ENCODE measurements around the gene SLC25A36. TPM values are rescaled to one million over a fixed set of nuclear protein-coding genes. Genes with fewer than 3 reads are reported as not detected.
A peak's percentile ranks its signal among the peaks of the same experiment; 100 is the strongest.

The SLC25A36 gene
- total and polyA plus RNA-seq, 2 experiments from 2014 or later: 45.1 to 61.5 TPM

- DNase-seq: no peak
- Histone ChIP-seq H3K4me3 (no peak overlapping the region), H3K36me3 (ENCODE audit: low read depth) (no peaks in the 10 kb centered on the region), H2AFZ (no peak overlapping the region), H4K20me1 (ENCODE audit: insufficient read depth) (no peaks in the 10 kb centered on the region), H3F3A (ENCODE audit: insufficient read depth) (peaks cover 9% of the 10 kb centered on the region), H3K27ac (no peak overlapping the region), H3K4me2 (ENCODE audit: unreplicated experiment) (no peak overlapping the region), H3K9me3 (ENCODE audit: low read depth) (no peaks in the 10 kb centered on the region), H3K4me1 (ENCODE audit: insufficient read depth) (peaks cover 10% of the 10 kb centered on the region), H3K9ac (no peak overlapping the region), H3K79me2 (ENCODE audit: insufficient read depth) (no peaks in the 10 kb centered on the region), H3K9me2 (ENCODE audit: insufficient read depth) (no peaks in the 10 kb centered on the region), H3K27me3 (replicated peaks; ENCODE audit: insufficient read depth) (peaks cover 14% of the 10 kb centered on the region)
- WGBS, 2 experiments (ENCODE audit: low coverage in 1 of 2, low lambda C conversion rate in 2 of 2, missing lambda C conversion rate in 2 of 2): 14 to 16% methylated on average over 3 of the region's 3 CpGs
- in situ Hi-C loops (cut with MboI): no loop called here
- TF ChIP-seq EZH2 (IDR thresholded peaks at IDR 0.05; ENCODE audit: insufficient read depth, poor library complexity, severe bottlenecking) (no peak), EZH2phosphoT487 (IDR thresholded peaks at IDR 0.05; ENCODE audit: insufficient read depth, low read depth) (no peak)
Observed at GRCh38 chr3:140927279-140928069, 14.2 kb upstream of the SLC25A36 start.

- 35 to 48% methylated on average over 1 of the region's 1 CpG for WGBS, 2 experiments (ENCODE audit: low coverage in 1 of 2, low lambda C conversion rate in 2 of 2, missing lambda C conversion rate in 2 of 2)
- Histone ChIP-seq H3K9me2 (ENCODE audit: insufficient read depth) (no peaks in the 10 kb centered on the region), H2AFZ (no peak overlapping the region), H3K4me3 (no peak overlapping the region), H3K27me3 (replicated peaks; ENCODE audit: insufficient read depth) (peaks cover 14% of the 10 kb centered on the region), H4K20me1 (ENCODE audit: insufficient read depth) (no peaks in the 10 kb centered on the region), H3F3A (ENCODE audit: insufficient read depth) (peaks cover 9% of the 10 kb centered on the region), H3K4me2 (ENCODE audit: unreplicated experiment) (no peak overlapping the region), H3K27ac (no peak overlapping the region), H3K9me3 (ENCODE audit: low read depth) (no peaks in the 10 kb centered on the region), H3K9ac (no peak overlapping the region), H3K36me3 (ENCODE audit: low read depth) (no peaks in the 10 kb centered on the region), H3K4me1 (ENCODE audit: insufficient read depth) (peaks cover 10% of the 10 kb centered on the region), H3K79me2 (ENCODE audit: insufficient read depth) (no peaks in the 10 kb centered on the region)
- no peak for DNase-seq
- in situ Hi-C loops (cut with MboI): no loop called here
- TF ChIP-seq EZH2 (IDR thresholded peaks at IDR 0.05; ENCODE audit: insufficient read depth, poor library complexity, severe bottlenecking) (no peak), EZH2phosphoT487 (IDR thresholded peaks at IDR 0.05; ENCODE audit: insufficient read depth, low read depth) (no peak)
Observed at GRCh38 chr3:140929446-140929845, 12.2 kb upstream of the SLC25A36 start.

- H4K20me1 ChIP-seq (ENCODE audit: insufficient read depth): no peaks in the 10 kb centered on the region
- TF ChIP-seq EZH2phosphoT487 (IDR thresholded peaks at IDR 0.05; ENCODE audit: insufficient read depth, low read depth) (no peak), EZH2 (IDR thresholded peaks at IDR 0.05; ENCODE audit: insufficient read depth, poor library complexity, severe bottlenecking) (no peak)
- peaks cover 13% of the 10 kb centered on the region for H3K27me3 ChIP-seq (replicated peaks; ENCODE audit: insufficient read depth)
- in situ Hi-C loops (cut with MboI): no loop called here
- 2 to 3% methylated on average over 11 to 12 of the region's 12 CpGs for WGBS, 2 experiments (ENCODE audit: low coverage in 1 of 2, low lambda C conversion rate in 2 of 2, missing lambda C conversion rate in 2 of 2)
- H3F3A ChIP-seq (ENCODE audit: insufficient read depth): peaks cover 9% of the 10 kb centered on the region
- H3K4me2 ChIP-seq (ENCODE audit: unreplicated experiment): peak overlapping the region; percentile 19
- H2AFZ ChIP-seq: peak overlapping the region; percentile 49; the same call in 1 of the 2 replicates
- no peak overlapping the region for H3K9ac ChIP-seq
- no peak overlapping the region for H3K27ac ChIP-seq
- H3K4me3 ChIP-seq: no peak overlapping the region
- no peaks in the 10 kb centered on the region for H3K79me2 ChIP-seq (ENCODE audit: insufficient read depth)
- H3K9me2 ChIP-seq (ENCODE audit: insufficient read depth): no peaks in the 10 kb centered on the region
- peaks cover 10% of the 10 kb centered on the region for H3K4me1 ChIP-seq (ENCODE audit: insufficient read depth)
- H3K9me3 ChIP-seq (ENCODE audit: low read depth): no peaks in the 10 kb centered on the region
- peak; percentile 44 for DNase-seq
- H3K36me3 ChIP-seq (ENCODE audit: low read depth): no peaks in the 10 kb centered on the region
Observed at GRCh38 chr3:140931016-140931454, 10.6 kb upstream of the SLC25A36 start.

- Histone ChIP-seq H3K9ac (no peak overlapping the region), H3K4me2 (ENCODE audit: unreplicated experiment) (no peak overlapping the region), H3K36me3 (ENCODE audit: low read depth) (no peaks in the 10 kb centered on the region), H3K27me3 (replicated peaks; ENCODE audit: insufficient read depth) (peaks cover 10% of the 10 kb centered on the region; the same call in 1 of the 2 replicates), H3K79me2 (ENCODE audit: insufficient read depth) (no peaks in the 10 kb centered on the region), H3F3A (ENCODE audit: insufficient read depth) (peaks cover 9% of the 10 kb centered on the region), H3K4me3 (no peak overlapping the region), H3K9me3 (ENCODE audit: low read depth) (no peaks in the 10 kb centered on the region), H3K4me1 (ENCODE audit: insufficient read depth) (peaks cover 10% of the 10 kb centered on the region), H3K9me2 (ENCODE audit: insufficient read depth) (no peaks in the 10 kb centered on the region), H4K20me1 (ENCODE audit: insufficient read depth) (no peaks in the 10 kb centered on the region), H2AFZ (no peak overlapping the region), H3K27ac (no peak overlapping the region)
- DNase-seq: peak; percentile 35
- TF ChIP-seq EZH2 (IDR thresholded peaks at IDR 0.05; ENCODE audit: insufficient read depth, poor library complexity, severe bottlenecking) (no peak), EZH2phosphoT487 (IDR thresholded peaks at IDR 0.05; ENCODE audit: insufficient read depth, low read depth) (no peak)
- in situ Hi-C loops (cut with MboI): no loop called here
Observed at GRCh38 chr3:140931801-140932200, 9.8 kb upstream of the SLC25A36 start.

Measured in GM23248 (cell line).